Muscle of back (tissue), 11 donors: ENCODE measurements around the gene SLC39A13. TPM values are rescaled to one million over a fixed set of nuclear protein-coding genes. Genes with fewer than 3 reads are reported as not detected.
A peak's percentile ranks its signal among the peaks of the same experiment; 100 is the strongest.

Experiments
- DNase-seq, 3 donors: peaks; one replicate each; pipeline versions ENCODE4 v3.0.0 to v3.0.0-alpha.2; 2013
- polyA plus RNA-seq, 10 donors: library from polyadenylated mRNA; unstranded; fragments of 120-200 nt; gene quantifications; one replicate each; pipeline ENCODE4 v1.2.1, GENCODE V29; 2013; ENCODE audit not compliant: insufficient read length in 10 of 10

Gene SLC39A13
- polyA plus RNA-seq, 10 donors: 27.0 to 48.6 (median 35.3) TPM

DNA sequence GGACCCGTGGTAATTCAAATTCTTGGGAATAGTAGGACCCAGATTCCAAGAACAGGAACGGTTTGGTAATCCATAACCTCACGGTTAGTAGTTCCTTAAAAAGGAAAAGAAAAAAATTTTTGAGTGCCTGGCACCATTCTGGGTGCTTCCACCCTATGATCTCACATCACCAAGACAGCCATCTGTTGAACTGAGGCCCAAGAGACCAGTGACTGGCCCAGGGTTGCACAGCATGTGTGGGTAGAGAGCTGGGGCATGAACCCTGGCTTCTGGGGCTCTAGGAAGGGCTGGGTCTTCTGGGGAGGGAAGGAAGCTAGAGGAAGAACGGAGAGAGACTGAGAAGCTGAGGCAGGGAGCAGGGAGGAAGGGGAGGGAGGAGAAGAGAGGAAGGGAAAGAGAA is 25.3 kb upstream of the SLC39A13 start:
- no peak for DNase-seq

DNA sequence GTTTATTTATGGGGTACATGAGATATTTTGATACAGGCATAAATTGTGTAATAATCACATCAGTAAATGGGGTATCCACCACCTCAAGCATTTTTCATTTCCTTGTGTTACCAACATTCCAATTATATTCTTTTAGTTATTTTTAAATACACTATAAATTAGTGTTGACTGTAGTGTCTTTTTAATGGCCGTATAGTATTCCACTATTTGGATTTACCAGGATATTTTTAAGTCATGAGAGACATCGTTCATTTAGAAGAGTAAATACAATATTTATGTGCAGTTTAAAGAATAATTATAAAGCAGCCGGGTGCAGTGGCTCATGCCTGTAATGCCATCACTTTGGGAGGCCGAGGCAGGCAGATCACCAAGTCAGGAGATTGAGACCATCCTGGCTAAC is 23.9 kb upstream of the SLC39A13 start:
- no peak for DNase-seq

DNA sequence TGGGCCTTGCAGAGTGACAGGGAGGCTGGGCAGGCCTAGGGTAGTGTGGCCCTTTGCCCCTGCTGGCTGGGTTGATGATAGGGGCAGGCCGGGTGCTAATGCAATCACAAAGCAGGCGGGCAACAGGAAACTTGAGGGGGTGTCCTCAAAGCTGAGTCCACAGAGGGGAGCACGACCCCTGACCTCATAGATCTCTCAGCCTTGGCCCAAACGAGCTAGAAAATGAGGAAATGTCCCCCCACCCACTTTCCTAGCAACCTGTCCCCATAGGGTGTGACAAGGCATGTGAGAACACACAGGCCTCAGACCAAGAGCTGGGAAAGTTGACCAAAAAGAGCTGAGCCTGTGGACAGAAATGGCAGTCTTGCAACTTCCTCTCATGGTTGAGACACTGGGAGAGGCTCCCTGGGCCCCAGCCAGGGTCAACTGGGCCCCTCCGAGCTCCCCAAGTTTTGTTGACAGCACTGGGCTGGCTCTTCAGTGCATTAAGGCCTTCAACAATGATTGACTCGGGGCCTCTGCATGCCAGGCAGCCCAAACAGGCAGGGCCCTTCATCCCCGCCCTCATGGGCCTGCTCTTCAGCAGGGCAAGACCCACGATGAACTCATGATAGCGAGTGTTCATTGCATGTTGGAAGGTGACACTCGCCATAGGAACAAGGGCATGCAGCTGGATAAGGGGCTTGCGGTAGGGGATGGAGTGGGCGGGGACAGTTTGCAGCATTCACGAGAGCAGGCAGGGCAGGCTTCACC is 20.3 kb upstream of the SLC39A13 start:
- no peak for DNase-seq

DNA sequence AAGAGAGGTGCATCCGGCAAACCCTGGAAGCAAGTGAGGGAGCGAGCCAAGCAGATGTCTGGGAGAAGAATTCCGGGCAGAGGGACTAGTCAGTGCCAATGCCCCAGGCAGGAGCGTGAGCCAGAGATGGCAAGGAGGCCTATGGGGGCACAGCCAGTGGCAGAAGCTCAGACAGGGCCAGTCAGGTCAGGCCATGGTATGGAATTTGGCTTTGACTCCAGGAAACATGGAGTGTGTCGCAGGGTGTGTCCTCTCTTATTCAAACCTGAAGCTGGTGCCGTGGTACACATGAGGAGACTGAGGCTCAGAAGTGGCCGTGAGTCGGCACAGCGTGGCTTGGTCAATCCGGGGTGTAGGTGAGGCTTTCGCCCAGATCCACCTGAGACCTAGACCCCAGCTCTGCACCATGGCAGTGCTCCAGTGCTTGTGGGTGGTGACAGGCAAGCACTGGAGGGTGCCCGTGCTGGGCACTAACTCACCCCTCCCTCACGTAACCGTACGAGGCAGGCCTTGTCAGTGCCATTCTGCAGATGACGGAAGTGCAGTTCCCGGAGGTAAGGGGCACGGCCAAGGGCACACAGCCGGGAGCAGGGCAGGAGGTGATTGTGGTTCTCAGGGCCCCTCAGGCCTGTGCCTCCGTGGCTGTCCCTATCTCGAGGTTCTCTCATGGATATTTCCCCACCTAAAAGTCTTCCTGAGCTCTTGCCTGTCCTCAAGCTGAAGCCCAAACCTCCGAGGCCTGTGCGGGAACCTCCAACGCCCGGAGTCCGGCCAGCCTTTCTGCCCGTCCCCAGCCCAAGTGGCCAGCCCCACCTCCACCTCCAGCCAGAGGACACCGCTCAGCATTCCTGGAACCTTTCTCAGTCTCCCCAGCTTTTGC is 19.5 kb upstream of the SLC39A13 start:
- DNase-seq: no peak

DNA sequence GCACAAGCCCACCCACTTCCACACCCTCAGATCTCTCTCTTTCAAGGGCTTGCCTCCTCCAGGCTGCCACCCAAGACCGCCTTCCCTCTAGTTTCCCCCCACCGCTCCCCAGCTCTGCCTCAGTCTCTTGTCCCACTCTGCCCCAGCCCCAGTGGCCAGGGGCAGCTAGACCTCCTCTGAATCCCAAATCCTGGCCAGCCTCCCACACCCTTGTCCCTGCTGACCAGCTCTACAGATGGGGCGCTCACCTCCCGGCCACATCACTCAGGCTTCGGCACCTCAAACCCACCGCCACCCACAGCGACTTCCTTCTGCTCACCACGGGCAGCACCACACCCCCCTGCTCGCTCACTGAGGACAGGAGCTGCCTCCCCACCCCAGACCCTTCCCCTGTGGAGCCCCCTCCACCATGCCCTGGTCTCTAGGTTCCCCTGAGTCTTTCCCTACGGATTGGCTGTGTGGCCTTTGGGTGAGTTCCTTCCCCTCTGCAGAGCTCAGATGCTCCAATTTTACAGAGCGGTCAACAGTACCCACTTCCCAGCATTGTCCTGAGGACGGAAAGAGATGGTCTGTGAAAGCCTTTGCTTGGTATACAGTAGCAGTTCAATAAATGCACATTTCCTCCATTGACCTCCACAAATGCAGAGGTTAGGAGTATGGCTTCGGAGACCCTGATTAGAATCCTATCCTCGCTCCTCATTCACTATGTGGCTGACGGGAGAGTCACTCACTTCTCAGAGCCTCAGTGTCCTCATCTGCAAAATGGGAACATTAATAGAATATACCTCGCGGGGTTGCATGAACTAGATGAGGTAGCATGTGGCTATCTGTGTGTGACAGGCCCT is 18.6 kb upstream of the SLC39A13 start:
- no peak for DNase-seq

DNA sequence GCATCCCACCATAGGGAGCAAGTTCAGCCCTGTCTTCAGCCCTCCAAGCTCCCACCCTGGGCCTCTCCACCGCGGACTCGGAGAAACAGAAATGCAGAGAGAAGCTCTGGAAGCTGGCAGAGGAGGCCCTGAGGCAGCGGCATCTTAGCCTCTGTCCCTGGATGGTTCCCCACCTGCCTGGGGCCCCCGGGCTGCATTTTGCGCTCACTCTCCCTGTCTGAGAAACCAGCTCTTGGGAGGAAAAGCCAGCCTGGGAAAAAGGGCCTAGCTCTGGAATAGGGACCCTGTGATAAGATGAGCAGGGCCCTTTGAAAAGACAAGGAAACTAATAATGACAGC is 18.0 kb upstream of the SLC39A13 start:
- no peak for DNase-seq

DNA sequence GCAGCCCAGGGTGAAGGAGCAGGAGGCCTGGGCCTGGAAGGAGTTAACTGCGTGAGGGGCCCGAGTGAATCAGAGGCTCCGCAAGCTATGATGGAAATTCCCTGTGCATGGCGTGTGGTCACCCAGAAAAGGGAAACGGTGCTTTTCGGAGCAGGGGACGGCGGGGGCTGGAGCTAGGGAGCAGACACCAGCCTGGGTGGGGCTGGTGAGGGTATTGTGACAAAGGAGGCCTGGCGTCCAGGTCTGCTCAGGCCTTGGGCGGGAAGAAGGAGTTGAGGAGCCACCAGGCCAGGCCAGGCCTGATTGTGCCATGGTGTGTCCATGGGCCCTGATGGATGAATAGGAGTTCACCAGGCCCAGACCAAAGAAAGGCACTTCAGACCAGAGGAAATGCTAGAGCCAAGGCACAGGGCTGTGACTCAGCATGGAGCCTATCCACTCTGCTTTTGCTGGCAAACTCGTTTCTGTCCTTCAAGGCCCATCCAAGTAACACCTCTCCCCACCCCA is 17.3 kb upstream of the SLC39A13 start:
- no peak for DNase-seq

DNA sequence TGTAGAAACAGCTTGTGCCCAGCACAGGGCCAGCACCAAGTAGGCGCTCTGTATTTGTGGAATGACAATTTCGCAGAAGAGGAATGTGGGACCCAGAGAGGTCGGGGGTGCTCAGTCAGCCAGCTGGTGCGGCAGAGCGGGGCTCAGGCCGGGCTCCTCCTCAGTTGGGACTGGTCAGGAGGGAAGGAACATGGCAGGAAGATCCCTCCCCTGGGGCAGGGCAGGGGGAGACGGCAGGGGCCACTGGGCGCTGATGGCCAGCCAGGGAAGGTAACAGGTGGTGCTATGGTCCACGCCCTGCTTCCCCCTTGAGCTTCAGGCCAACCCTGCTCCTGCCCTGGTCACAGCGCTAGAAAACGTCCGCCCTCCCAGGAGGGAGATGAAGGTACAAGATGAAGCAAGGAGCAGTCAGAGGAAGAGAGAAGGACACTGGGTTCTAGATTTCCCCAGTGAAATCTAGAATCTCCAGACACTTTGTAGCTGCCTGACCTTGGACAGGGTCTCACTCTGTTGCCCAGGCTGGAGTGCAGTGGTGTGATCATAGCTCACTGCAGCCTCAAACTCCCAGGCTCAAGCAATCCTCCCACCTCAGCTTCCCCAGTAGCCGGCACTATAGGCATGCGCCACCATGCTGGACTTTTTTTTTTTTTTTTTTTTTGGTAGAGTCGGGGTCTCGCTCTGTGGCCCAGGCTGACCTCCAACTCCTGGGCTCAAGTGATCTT is 16.5 kb upstream of the SLC39A13 start:
- DNase-seq: no peak

DNA sequence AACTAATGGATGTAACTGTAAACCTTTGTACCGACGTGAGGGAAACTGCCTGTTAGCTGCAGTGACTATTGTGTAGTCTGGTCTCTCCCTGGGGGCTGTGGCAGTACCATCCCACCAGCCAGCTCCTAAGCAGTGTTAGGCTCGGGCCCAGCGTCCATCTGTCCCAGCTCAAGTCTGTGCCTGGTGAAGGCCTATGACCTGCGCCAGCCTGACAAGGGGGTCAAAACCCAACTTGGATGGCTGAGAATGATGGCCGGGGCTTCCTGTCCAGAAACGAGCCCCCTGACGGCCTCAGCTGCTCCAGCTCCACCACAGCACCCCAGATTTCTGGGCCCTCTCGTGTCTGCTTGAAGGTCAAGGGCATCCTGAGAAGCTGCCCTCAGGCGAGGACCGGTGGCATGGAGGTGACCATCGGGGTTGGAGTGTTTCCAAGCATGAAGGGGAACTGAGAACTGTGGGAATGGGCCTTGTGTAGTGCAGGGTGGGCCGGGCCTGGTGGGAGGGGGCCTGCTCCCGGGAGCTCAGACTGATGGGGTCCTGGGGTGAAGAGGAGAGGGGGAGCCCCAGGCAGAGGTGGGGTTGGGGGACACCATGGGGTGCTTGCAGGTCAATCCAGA is 15.7 kb upstream of the SLC39A13 start:
- no peak for DNase-seq

DNA sequence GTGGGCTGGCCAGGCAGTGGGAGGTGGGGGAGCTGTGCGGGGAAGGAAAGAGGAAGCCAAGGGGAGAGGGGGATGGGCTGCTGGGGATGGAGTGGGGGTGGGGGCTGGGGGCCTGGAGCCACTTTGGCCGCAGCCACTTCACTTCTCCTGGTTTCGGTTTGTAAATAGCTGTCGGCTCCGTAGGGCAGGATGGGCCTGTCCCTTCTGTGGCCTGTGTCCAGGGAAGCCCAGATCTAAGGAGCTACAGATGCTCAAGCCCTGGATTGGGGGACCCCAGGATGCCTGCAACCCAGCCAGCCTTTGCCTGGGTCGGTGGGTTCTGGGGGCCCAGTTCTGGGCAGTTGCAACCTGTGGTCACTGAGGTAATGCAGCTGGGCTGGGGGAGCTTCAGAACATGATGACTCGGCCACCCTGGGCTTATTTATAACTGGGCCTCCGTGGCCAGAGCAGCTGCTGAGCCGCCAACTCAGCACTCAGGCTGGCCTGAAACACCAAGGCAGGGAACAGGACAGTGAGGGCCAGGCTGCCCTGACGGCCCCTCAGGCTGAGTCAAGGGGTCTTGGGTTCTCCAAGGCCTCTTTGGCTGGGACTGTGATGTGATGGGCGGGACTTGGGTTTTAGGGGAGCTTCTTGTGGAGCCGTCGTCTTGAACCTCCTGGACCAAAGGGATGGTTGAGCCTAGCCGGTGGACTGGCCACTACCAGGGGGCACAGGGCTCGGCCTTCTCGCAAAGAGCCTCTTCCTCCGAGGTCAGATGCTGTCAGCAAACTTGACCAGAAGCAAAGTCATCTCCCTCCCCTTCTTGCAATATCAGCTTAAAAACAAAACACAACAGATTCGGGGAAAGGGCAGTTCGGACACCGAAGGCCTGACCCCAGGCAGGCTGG is 15.0 kb upstream of the SLC39A13 start:
- peak in 2 of 3 donors; percentile 32 to 73 for DNase-seq

DNA sequence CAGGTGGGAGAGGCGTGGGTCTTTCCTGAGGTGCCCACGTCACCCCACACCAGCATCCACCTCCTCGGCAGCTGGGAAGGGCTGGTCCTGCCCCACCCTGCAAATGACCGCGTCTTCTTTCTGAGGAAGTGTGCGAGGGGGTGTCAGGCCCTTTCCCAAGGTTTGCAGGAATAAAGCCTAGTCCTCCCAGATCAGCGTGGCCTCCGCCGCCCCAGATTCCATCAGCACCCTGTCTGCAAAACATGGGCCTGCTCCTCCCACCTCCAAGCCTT is 14.4 kb upstream of the SLC39A13 start:
- no peak for DNase-seq

DNA sequence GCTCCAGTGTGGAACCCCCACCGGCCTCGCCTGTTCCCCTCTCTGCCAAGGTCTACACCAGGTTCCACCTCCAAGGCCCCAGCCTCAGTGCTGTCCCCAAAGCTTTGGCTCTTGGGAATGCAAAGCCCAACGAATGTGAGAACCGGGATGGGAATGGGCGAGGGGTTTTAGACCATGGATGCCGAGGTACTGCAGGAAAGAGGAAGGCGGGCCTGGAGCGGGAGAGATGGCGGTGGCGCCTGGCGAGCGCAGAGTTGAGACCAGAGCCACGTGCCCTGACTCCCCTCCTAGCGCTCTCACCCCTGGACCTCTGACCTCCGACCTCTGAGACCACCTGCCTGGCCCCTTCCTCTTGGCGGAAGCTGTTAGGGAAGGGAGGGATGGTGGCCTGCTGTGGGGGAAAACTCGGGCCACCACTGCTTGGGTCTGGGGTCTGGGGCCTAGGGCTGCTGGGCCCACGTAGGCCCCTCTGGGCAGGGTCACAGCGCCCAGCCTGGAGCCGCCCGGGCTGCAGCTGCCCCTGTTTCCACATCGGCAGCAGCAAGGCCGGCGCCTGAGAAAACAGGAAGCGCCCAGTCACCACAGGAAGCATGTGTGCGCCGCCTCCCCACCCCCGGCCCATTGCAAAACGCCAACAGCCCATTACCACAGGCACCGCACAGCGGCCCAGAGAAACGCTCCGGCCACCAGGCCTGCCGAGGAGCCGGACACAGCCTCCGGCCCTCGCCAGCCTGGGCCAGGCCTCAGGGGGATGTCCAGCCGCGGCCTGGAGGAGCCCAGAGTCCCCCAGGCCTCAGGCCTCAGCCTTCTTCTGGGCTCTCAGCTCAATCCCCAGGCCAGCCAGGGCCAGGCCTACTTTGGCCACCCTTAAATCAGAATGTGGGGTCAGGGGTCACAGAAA is 13.8 kb upstream of the SLC39A13 start:
- peak in 1 of 3 donors; percentile 60 for DNase-seq

DNA sequence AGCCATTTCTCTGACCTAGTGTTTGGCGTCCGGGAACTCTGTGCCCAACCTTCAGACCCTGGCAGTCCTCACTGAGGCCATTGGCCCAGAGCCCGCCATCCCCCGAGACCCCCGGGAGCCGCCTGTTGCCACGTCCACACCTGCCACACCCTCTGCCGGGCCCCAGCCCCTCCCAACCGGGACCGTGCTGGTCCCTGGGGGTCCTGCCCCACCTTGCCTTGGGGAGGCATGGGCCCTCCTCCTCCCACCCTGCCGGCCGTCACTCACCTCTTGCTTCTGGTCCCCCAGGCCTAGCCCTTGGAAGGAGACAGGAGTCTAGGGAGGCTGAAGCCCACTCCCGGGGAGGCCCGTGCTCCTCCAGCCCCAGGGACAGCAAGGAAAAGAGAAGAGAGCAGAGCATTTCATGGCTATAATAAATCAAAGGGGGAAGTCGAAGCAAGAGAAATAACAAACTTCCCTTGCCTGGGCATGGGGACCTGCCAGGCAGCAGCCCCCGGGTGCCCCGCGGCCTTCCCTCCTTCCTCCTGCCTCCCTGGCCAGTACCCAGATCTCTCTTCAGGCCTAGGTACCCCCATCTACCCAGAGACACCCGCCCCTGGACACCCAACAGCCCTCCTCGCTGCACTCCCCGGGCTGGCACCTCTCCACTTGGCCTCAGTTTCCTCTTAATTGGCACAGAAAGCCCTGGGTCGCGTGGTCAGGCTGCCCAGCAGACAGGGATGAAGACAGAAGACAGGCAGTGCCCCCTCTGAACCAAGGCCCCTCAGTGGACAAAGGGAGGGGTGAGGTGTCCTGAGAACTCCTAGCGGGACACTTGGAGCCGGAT is 13.0 kb upstream of the SLC39A13 start:
- no peak for DNase-seq

DNA sequence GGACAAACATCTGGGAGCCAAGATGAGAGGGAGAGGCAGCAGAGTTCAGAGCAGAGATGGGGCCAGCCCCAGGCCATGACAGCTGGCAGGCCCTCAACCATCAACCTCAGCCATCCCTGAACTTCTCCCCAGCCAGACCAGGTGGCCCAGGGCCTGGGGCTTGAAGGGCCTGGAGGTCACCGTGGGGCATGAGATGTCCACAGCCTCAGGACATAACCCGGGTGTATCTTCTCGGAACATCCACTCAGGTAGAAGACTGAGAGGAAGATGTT is 12.4 kb upstream of the SLC39A13 start:
- no peak for DNase-seq

DNA sequence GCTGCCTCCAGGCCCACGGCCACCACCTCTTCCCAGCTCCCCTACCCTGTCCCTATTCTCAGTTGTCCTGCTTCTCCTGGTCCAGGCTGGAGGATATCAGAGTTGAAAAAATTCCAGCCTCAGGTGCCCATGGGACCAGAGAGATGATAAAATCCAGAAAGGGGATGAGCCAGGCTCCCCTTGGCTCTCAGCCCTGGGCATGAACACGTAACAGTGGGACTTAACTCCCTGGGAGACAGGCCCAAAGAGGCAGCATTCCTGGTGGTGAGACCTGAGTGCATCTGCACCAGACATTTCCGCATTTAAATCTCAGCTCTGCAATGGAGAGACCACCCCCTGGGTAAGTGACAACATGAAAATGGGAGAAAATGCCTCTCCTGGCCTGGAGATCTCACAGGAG is 10.4 kb upstream of the SLC39A13 start:
- DNase-seq: no peak

DNA sequence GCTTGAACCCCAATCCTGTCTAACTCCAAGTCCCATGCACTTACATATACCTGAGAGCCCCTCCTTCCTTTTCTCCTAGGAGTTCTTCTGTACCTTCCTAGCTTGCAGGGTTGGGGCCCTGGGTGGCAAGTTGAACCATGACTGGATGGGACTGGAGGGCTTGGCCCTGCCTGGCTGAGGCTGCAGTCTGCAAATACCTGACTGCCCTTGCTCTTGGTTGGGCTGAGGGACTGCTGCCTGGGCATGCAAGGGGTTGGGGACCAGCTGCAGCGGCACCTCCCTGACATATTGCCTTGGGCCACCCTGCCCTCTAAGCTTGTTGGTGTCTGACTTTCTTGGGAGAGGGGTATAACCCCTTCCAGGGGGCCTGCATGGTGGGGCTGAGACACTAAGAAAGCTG is 9.8 kb upstream of the SLC39A13 start:
- no peak for DNase-seq

DNA sequence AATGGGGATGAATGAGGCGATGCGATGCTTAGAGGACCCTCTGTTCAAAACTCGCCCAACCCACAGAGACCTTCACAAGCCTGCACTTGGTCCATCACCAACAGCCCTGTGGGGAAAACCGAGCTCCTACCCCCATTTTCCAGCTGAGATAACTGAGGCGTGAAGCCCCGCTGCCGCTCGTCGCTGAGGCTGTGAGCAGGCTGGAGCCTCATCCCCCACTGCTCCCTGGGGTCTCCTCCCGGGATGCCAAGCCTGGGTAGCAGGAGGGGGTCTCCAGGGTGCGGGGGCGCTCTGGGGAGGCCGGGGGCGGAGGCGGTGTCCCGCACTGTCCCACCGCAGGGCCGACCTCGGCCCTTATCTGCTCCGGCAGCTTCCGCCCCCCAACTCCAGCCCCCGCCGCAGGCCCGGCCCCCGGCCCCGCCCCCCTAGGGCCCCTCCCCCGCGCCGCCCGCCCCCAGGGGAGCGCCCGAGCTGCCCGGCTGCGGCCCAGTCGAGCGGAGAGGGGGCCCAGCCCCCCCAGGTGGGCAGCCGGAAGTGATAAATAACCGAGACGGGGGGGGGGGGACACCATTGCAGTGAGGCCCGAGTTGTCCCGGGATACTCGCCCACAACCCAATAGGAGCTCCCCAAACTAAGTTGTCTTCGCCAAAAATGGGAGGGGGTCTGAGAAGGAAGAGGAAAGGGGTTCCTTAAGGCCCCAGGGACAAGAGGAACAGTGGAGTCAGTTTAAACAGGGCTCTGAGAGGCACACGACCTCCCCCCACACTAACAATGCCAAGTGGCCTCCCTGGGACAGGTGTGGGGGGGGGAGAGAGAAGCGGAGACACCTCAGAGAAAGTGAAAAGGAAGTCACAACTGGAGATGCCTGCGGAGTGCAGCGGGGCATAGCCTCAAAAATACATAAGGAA is 8.3 kb upstream of the SLC39A13 start:
- peak in 1 of 3 donors; percentile 62 for DNase-seq
